A549 (cell line): ENCODE data around the gene ENO3. TPM values are rescaled to one million over a fixed set of nuclear protein-coding genes. Genes with fewer than 3 reads are reported as not detected.

Experiments
- ATAC-seq, 2 experiments: fragments of 200-7000 bp in 1 of 2; fragments of >200 bp in 1 of 2; cut with Nextera tagmentation in 1 of 2; cut with Tn5 transposase in 1 of 2; 3 replicates each; pipeline versions ENCODE4 v1.8.0 to v1.9.1; 2018 to 2020; ENCODE audit warnings: mild to moderate bottlenecking in 1 of 2, moderate library complexity in 1 of 2
- CTCF ChIA-PET: fragments of 300-600 bp; sonication (Branson Sonifier 250); formaldehyde crosslinking; extraction: SDS; loops from one replicate; lab custom pipeline; 2021; ENCODE audit warnings: antibody characterized with exemption, inconsistent platforms; lab: Yijun Ruan, JAX
- POLR2A ChIA-PET: fragments of 350-600 bp; formaldehyde crosslinking; extraction: SDS; loops from one replicate; lab custom pipeline; 2021; ENCODE audit warnings: antibody characterized with exemption, inconsistent platforms; lab: Yijun Ruan, JAX
- DNase-seq, 2 experiments: peaks; one replicate each; pipeline versions ENCODE4 v3.0.0 to v3.0.0-alpha.2; 2011 to 2016; ENCODE audit warnings: low read depth in 1 of 2, low spot score in 1 of 2
- FAIRE-seq: peaks from 2 replicates; lab custom pipeline; 2011; peaks lifted over from hg19 to GRCh38; lab: Jason Lieb, UNC
- H3K27ac ChIP-seq, 2 experiments: fragments of >200 bp; sonication (Bioruptor Twin); formaldehyde crosslinking; 3 replicates each; pipeline ENCODE4 v1.5.1; 2016 to 2017
- H3K4me1 ChIP-seq: fragments of >200 bp; sonication (Bioruptor Twin); formaldehyde crosslinking; 3 replicates; pipeline ENCODE4 v1.6.1; 2016
- H3K4me2 ChIP-seq: fragments of >200 bp; sonication (Bioruptor Twin); formaldehyde crosslinking; 3 replicates; pipeline ENCODE4 v1.6.1; 2016
- H3K4me3 ChIP-seq: fragments of >200 bp; sonication (Bioruptor Twin); formaldehyde crosslinking; 3 replicates; pipeline ENCODE4 v1.5.1; 2016
- H3K9me3 ChIP-seq: fragments of >200 bp; sonication (Bioruptor Twin); formaldehyde crosslinking; 3 replicates; pipeline ENCODE4 v1.6.1; 2016
- BHLHE40 ChIP-seq: IDR thresholded peaks from 2 replicates; pipeline ENCODE4 v1.6.1; 2012; ENCODE audit warnings: low read depth, low read length, inconsistent platforms
- CBX8 ChIP-seq: fragments of 200-600 bp; sonication (generic); IDR thresholded peaks from 2 replicates; pipeline ENCODE4 v1.6.1; 2016
- CEBPB ChIP-seq, 2 experiments: fragments of >200 bp in 1 of 2; sonication (Bioruptor Twin) in 1 of 2; formaldehyde crosslinking in 1 of 2; IDR thresholded peaks; 2 replicates each; pipeline ENCODE4 v1.6.1; 2012 to 2016
- CHD2 ChIP-seq: fragments of 150-350 bp; IDR thresholded peaks from 2 replicates; pipeline ENCODE4 v1.6.1; 2014; ENCODE audit warnings: low read length; ENCODE audit not compliant: partially characterized antibody
- EHMT2 ChIP-seq: fragments of 200-600 bp; sonication (generic); IDR thresholded peaks from 2 replicates; pipeline ENCODE4 v1.6.1; 2016; ENCODE audit warnings: antibody characterized with exemption, low read depth, mild to moderate bottlenecking, moderate library complexity
- FOXS1 ChIP-seq: fragments of 250-450 bp; sonication (Bioruptor Pico); IDR thresholded peaks from 2 replicates; pipeline ENCODE4 v1.5.0; 2020; ENCODE audit warnings: mild to moderate bottlenecking, moderate library complexity
- GATA3 ChIP-seq: IDR thresholded peaks from 2 replicates; pipeline ENCODE4 v1.6.1; 2012; ENCODE audit warnings: borderline replicate concordance
- HOXA7 ChIP-seq: fragments of 250-450 bp; sonication (Bioruptor Pico); IDR thresholded peaks from 2 replicates; pipeline ENCODE4 v1.5.0; 2020; ENCODE audit warnings: mild to moderate bottlenecking, moderate library complexity
- KDM1A ChIP-seq: fragments of 200-600 bp; sonication (generic); IDR thresholded peaks from 2 replicates; pipeline ENCODE4 v1.6.1; 2016; ENCODE audit warnings: low read depth, mild to moderate bottlenecking
- KDM5A ChIP-seq: fragments of 200-600 bp; sonication (generic); IDR thresholded peaks from 2 replicates; pipeline ENCODE4 v1.6.1; 2016; ENCODE audit warnings: antibody characterized with exemption, mild to moderate bottlenecking
- MAFK ChIP-seq: fragments of 450-650 bp; IDR thresholded peaks from 2 replicates; pipeline ENCODE4 v1.6.1; 2014; ENCODE audit not compliant: partially characterized antibody
- MAZ ChIP-seq: fragments of 150-350 bp; IDR thresholded peaks from 2 replicates; pipeline ENCODE4 v1.6.1; 2014; ENCODE audit warnings: antibody characterized with exemption, low read depth, low read length, borderline replicate concordance
- MYC ChIP-seq: IDR thresholded peaks from 2 replicates; pipeline ENCODE4 v1.6.1; 2012; ENCODE audit warnings: mild to moderate bottlenecking, inconsistent platforms, low read length, improper control_type of control experiment, borderline replicate concordance
- NR3C1 ChIP-seq: fragments of >200 bp; sonication (Bioruptor Twin); formaldehyde crosslinking; IDR thresholded peaks from 3 replicates; pipeline ENCODE4 v1.6.1; 2017
- PHF8 ChIP-seq: fragments of 200-600 bp; sonication (generic); IDR thresholded peaks from 2 replicates; pipeline ENCODE4 v1.6.1; 2016; ENCODE audit warnings: low read depth, mild to moderate bottlenecking, antibody characterized with exemption, moderate library complexity, borderline replicate concordance
- POLR2A ChIP-seq: IDR thresholded peaks from 2 replicates; pipeline ENCODE4 v1.6.1; 2012; ENCODE audit warnings: mild to moderate bottlenecking, low read length
- POLR2AphosphoS2 ChIP-seq: conservative IDR thresholded peaks from 2 replicates; pipeline ENCODE4 v1.6.1; 2012; ENCODE audit warnings: low read length, improper control_type of control experiment, inconsistent platforms
- RAD21 ChIP-seq, 2 experiments: fragments of >200 bp in 1 of 2; sonication (Bioruptor Twin) in 1 of 2; formaldehyde crosslinking in 1 of 2; IDR thresholded peaks in 1 of 2; conservative IDR thresholded peaks in 1 of 2; 2 replicates in 1 of 2; 3 replicates in 1 of 2; pipeline ENCODE4 v1.6.1; 2012 to 2018; ENCODE audit warnings: inconsistent platforms in 1 of 2
- RFX5 ChIP-seq: fragments of 450-650 bp; IDR thresholded peaks from 2 replicates; pipeline ENCODE4 v1.7.1; 2014; ENCODE audit warnings: antibody characterized with exemption, mild to moderate bottlenecking, moderate library complexity
- TFCP2L1 ChIP-seq: fragments of 250-450 bp; sonication (Bioruptor Pico); IDR thresholded peaks from 2 replicates; pipeline ENCODE4 v1.5.0; 2021; ENCODE audit warnings: mild to moderate bottlenecking
- ZC3H11A ChIP-seq: fragments of 450-650 bp; IDR thresholded peaks from 2 replicates; pipeline ENCODE4 v1.6.1; 2014; ENCODE audit warnings: antibody characterized with exemption, mild to moderate bottlenecking
- ZNF302 ChIP-seq: fragments of 250-450 bp; sonication (Bioruptor Pico); IDR thresholded peaks from 2 replicates; pipeline ENCODE4 v1.9.0; 2021; ENCODE audit warnings: inconsistent platforms, mild to moderate bottlenecking, moderate library complexity
- whole genome bisulfite sequencing: methylation state at CpG from one replicate; pipeline ENCODE4 v1.1.6; 2017; ENCODE audit errors: missing lambda C conversion rate; 5-methylcytosine and 5-hydroxymethylcytosine counted together
- polyA plus RNA-seq, 4 experiments: library from polyadenylated mRNA; depleted of rRNA in 3 of 4; stranded (reverse); fragments of >200 nt; fragmentation: RNase III in 1 of 4; extraction: RNeasy Plus Mini Kit Qiagen cat#74134 plus additional on column Dnase treatment in 1 of 4; gene quantifications; 2 replicates in 3 of 4; 3 replicates in 1 of 4; pipeline ENCODE4 v1.2.3, GENCODE V29; 2011 to 2017
- TF ChIP-seq, protein P1 (sequence below): IDR thresholded peaks from 2 replicates; pipeline ENCODE4 v1.6.1; 2012
- TF ChIP-seq, protein P2 (sequence below): fragments of >200 bp; sonication (Bioruptor Twin); formaldehyde crosslinking; IDR thresholded peaks from 2 replicates; pipeline ENCODE4 v1.6.1; 2016
- TF ChIP-seq, protein P3 (sequence below): fragments of 250-450 bp; sonication (Bioruptor Pico); IDR thresholded peaks from 2 replicates; pipeline ENCODE4 v1.5.0; 2020; ENCODE audit warnings: low read depth, mild to moderate bottlenecking, moderate library complexity
- TF ChIP-seq, protein P4 (sequence below): fragments of 450-650 bp; IDR thresholded peaks from 2 replicates; pipeline ENCODE4 v1.6.1; 2014; ENCODE audit warnings: antibody characterized with exemption
- TF ChIP-seq, protein P5 (sequence below): fragments of 150-350 bp; IDR thresholded peaks from 2 replicates; pipeline ENCODE4 v1.6.1; 2014; ENCODE audit warnings: low read depth, mild to moderate bottlenecking, low read length

The ENO3 gene
- polyA plus RNA-seq, 2 of the 4 experiments (the other 2 are of a cell fraction), result 52.5 to 109 TPM

DNA sequence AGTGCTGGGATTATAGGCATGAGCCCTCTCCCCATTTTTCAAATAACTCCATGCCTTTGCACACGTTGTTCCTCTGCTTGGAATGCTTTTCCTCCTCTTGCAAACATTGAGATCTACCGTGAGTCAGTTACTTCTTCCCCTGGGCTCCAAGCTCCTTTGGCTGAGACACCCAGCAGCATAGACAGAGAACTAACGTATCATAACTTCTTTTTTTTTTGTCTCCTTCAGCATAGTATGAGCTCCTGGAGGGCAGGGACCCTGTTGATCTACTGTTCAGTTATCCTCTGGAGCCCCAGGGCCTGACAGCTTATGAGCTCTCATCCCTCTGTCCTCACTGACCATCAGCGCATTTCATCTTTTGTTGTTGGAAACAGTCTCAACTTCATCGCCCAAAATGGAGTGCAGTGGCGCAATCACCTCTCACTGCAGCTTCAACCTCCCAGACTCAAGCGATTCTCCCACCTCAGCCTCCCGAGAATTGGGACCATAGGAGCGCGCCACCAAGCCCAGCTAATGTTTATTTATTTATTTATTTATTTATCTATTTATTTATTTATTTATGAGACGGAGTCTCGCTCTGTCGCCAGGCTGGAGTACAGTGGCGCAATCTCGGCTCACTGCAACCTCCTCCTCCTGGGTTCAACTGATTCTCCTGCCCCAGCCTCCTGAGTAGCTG is 14.5 kb downstream of the ENO3 start:
- 96% methylated on average over 15 of the region's 15 CpGs for WGBS
- Histone ChIP-seq H3K9me3 (no peaks in the 10 kb centered on the region), H3K4me1 (peaks cover 21% of the 10 kb centered on the region), H3K4me3 (no peak overlapping the region; the same call in 2 of the 3 replicates), H3K4me2 (peak overlapping the region; percentile 89), H3K27ac (peak overlapping the region in 1 of 2 experiments; percentile 95; a peak in 4 of 6 replicates)
- CTCF ChIA-PET, result interaction anchor here (0.6 to 11.2 kb wide), 7 partner anchors 12 to 57 kb away, joined by 3 to 148 read pairs (median 22); partner anchors contain the start of genes CAMTA2, ENO3, RNF167 and SLC25A11
- POLR2A ChIA-PET, result interaction anchor here (1.5 to 6.2 kb wide), 5 partner anchors 14 to 56 kb away, joined by 4 to 83 read pairs (median 67); partner anchors contain the start of genes CAMTA2, ENO3, PFN1 and RNF167
- no peak for ATAC-seq
- FAIRE-seq, result no peak
- DNase-seq, result no peak
- no peak for TF ChIP-seq NR3C1
- peak; percentile 26 to 56; a peak in 1 of 4 replicates for TF ChIP-seq CEBPB (IDR thresholded peaks at IDR 0.05)
- TF ChIP-seq ZC3H11A, result peak; percentile 85

DNA sequence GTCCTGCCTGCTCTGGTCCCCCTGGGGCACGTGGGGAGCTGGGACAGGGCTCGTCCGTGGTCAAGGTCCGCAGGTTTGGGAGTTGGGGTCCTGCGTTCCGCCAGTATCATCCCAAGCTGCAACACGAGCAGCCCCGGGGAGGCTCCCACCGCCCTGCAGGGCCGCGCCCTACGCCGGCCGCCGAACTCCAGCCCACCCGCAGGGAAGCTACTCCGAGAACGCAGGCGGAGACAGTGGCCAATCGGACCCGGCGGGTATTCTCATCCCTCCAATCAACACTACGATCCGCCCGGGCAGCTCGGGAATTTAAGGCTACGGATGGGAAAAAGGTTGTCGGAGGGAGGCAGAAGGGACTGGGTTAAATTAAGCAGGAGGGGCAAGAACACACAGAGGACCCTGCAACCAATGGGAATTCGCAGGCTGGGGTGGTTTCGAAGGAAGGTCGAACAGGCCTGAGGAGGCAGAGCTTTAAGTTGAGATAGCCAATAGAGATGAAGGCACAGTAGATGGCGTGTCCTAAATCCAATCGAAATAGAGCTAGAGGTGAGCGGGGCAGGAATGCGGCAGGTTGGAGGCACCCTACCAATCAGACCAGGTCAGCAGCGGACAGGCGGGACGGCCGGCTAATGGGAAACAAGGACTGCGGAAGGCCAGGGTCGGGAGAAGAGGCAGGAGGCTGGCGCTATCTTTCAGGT is 16.1 kb downstream of the ENO3 start:
- ATAC-seq (peak; percentile 89 to 95), FAIRE-seq (peak; percentile 100), DNase-seq (peak; percentile 100)
- H3K9me3 ChIP-seq, result no peaks in the 10 kb centered on the region
- CTCF ChIA-PET, result interaction anchor here (0.5 to 11.2 kb wide), 17 partner anchors 10 to 1458 kb away, joined by 3 to 148 read pairs (median 4); partner anchors contain the start of genes CAMTA2, ENO3, PFN1 and RNF167
- H3K4me1 ChIP-seq, result peaks cover 21% of the 10 kb centered on the region
- POLR2A ChIA-PET, result interaction anchor here (0.8 to 6.2 kb wide), 23 partner anchors 9 to 257 kb away, joined by 3 to 83 read pairs (median 4); partner anchors contain the start of genes CAMTA2, ENO3, INCA1 and KIF1C
- H3K4me3 ChIP-seq, result peak overlapping the region; percentile 63
- H3K4me2 ChIP-seq, result peak overlapping the region; percentile 89
- 2% methylated on average over 42 of the region's 42 CpGs for WGBS
- H3K27ac ChIP-seq, result peak overlapping the region; percentile 94 to 95
- TF ChIP-seq CHD2 (peak; percentile 56), KDM5A (no peak), POLR2A (peak; percentile 59; the same call in 1 of the 2 replicates), GATA3 (no peak), BHLHE40 (no peak), RAD21 (conservative IDR thresholded peaks at IDR 0.05 in 1 of 2, IDR thresholded peaks at IDR 0.05 in 1 of 2) (peak in 1 of 2 experiments; percentile 10; a peak in 1 of 5 replicates), FOXS1 (no peak), MAZ (no peak), PHF8 (peak; percentile 47; the same call in 1 of the 2 replicates), EHMT2 (no peak), MAFK (peak; percentile 35), POLR2AphosphoS2 (no peak), CBX8 (no peak), KDM1A (no peak), TFCP2L1 (CRISPR knock-in tag) (0 out of 2 replicates have a peak, but pooled peaks have one; percentile 73), MYC (no peak), ZNF302 (CRISPR knock-in tag) (no peak), HOXA7 (no peak), RFX5 (peak; percentile 79)
- TF ChIP-seq, protein P1, sequence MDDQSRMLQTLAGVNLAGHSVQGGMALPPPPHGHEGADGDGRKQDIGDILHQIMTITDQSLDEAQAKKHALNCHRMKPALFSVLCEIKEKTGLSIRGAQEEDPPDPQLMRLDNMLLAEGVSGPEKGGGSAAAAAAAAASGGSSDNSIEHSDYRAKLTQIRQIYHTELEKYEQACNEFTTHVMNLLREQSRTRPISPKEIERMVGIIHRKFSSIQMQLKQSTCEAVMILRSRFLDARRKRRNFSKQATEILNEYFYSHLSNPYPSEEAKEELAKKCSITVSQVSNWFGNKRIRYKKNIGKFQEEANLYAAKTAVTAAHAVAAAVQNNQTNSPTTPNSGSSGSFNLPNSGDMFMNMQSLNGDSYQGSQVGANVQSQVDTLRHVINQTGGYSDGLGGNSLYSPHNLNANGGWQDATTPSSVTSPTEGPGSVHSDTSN, result peak; percentile 98
- TF ChIP-seq, protein P2, sequence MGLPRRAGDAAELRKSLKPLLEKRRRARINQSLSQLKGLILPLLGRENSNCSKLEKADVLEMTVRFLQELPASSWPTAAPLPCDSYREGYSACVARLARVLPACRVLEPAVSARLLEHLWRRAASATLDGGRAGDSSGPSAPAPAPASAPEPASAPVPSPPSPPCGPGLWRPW, result no peak
- TF ChIP-seq, protein P3, sequence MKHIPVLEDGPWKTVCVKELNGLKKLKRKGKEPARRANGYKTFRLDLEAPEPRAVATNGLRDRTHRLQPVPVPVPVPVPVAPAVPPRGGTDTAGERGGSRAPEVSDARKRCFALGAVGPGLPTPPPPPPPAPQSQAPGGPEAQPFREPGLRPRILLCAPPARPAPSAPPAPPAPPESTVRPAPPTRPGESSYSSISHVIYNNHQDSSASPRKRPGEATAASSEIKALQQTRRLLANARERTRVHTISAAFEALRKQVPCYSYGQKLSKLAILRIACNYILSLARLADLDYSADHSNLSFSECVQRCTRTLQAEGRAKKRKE (CRISPR knock-in tag), result peak; percentile 86; the same call in 1 of the 2 replicates
- TF ChIP-seq, protein P4, sequence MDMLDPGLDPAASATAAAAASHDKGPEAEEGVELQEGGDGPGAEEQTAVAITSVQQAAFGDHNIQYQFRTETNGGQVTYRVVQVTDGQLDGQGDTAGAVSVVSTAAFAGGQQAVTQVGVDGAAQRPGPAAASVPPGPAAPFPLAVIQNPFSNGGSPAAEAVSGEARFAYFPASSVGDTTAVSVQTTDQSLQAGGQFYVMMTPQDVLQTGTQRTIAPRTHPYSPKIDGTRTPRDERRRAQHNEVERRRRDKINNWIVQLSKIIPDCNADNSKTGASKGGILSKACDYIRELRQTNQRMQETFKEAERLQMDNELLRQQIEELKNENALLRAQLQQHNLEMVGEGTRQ, result peak; percentile 9; the same call in 1 of the 2 replicates
- TF ChIP-seq, protein P5, sequence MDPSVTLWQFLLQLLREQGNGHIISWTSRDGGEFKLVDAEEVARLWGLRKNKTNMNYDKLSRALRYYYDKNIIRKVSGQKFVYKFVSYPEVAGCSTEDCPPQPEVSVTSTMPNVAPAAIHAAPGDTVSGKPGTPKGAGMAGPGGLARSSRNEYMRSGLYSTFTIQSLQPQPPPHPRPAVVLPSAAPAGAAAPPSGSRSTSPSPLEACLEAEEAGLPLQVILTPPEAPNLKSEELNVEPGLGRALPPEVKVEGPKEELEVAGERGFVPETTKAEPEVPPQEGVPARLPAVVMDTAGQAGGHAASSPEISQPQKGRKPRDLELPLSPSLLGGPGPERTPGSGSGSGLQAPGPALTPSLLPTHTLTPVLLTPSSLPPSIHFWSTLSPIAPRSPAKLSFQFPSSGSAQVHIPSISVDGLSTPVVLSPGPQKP, result no peak
